H9 (cell line): ENCODE data around the gene SNRNP25. TPM values are rescaled to one million over a fixed set of nuclear protein-coding genes. Genes with fewer than 3 reads are reported as not detected.

Source experiments
- DNase-seq: peaks from one replicate; pipeline ENCODE4 v3.0.0-alpha.2; 2017
- H2AFZ ChIP-seq: one replicate; pipeline ENCODE4 v1.6.1; 2013; ENCODE audit warnings: mild to moderate bottlenecking, low read length, control low read depth, moderate library complexity
- H2AK5ac ChIP-seq: 2 replicates; pipeline ENCODE4 v1.6.1; 2013; ENCODE audit warnings: low read length, control low read depth, mixed read lengths; ENCODE audit not compliant: insufficient read length
- H2BK120ac ChIP-seq: one replicate; pipeline ENCODE4 v1.6.1; 2013; ENCODE audit warnings: low read depth, mild to moderate bottlenecking, low read length, control low read depth, inconsistent platforms; ENCODE audit not compliant: poor library complexity, severe bottlenecking
- H2BK12ac ChIP-seq: 2 replicates; pipeline ENCODE4 v1.6.1; 2013; ENCODE audit warnings: low read length, control low read depth, mixed read lengths, low read depth; ENCODE audit not compliant: insufficient read length
- H2BK15ac ChIP-seq: 2 replicates; pipeline ENCODE4 v1.6.1; 2013; ENCODE audit warnings: low read depth, low read length, control low read depth
- H2BK20ac ChIP-seq: one replicate; pipeline ENCODE4 v1.6.1; 2013; ENCODE audit warnings: low read depth, mild to moderate bottlenecking, low read length, control low read depth, inconsistent platforms; ENCODE audit not compliant: poor library complexity, severe bottlenecking
- H2BK5ac ChIP-seq: 2 replicates; pipeline ENCODE4 v1.6.1; 2013; ENCODE audit warnings: low read length, control low read depth, mixed read lengths; ENCODE audit not compliant: insufficient read length
- H3K14ac ChIP-seq: 2 replicates; pipeline ENCODE4 v1.6.1; 2013; ENCODE audit warnings: low read length, control low read depth; ENCODE audit not compliant: insufficient read depth
- H3K18ac ChIP-seq: 2 replicates; pipeline ENCODE4 v1.6.1; 2013; ENCODE audit warnings: low read depth, mild to moderate bottlenecking, mixed read lengths, low read length, control low read depth; ENCODE audit not compliant: insufficient read length
- H3K23ac ChIP-seq: 2 replicates; pipeline ENCODE4 v1.6.1; 2013; ENCODE audit warnings: low read length, control low read depth, mixed read lengths, low read depth; ENCODE audit not compliant: insufficient read length
- H3K23me2 ChIP-seq: 2 replicates; pipeline ENCODE4 v1.6.1; 2013; ENCODE audit warnings: low read depth, mild to moderate bottlenecking, mixed read lengths, low read length, control low read depth; ENCODE audit not compliant: insufficient read length, poor library complexity, severe bottlenecking
- H3K27ac ChIP-seq: 2 replicates; pipeline ENCODE4 v1.5.1; 2013; ENCODE audit warnings: low read length, control low read depth, mixed read lengths, low read depth; ENCODE audit not compliant: insufficient read length
- H3K27me3 ChIP-seq: 2 replicates; pipeline ENCODE4 v1.6.1; 2013; ENCODE audit warnings: low read length, control low read depth, inconsistent platforms; ENCODE audit not compliant: insufficient read depth
- H3K4ac ChIP-seq: 2 replicates; pipeline ENCODE4 v1.6.1; 2013; ENCODE audit warnings: low read depth, mild to moderate bottlenecking, control low read depth, inconsistent platforms, low read length, moderate library complexity
- H3K4me1 ChIP-seq: 2 replicates; pipeline ENCODE4 v1.6.1; 2013; ENCODE audit warnings: low read length, control low read depth, inconsistent platforms; ENCODE audit not compliant: insufficient read depth
- H3K4me2 ChIP-seq: 2 replicates; pipeline ENCODE4 v1.6.1; 2013; ENCODE audit warnings: low read length, control low read depth, mixed read lengths; ENCODE audit not compliant: insufficient read length, insufficient read depth
- H3K56ac ChIP-seq: 2 replicates; pipeline ENCODE4 v1.6.1; 2013; ENCODE audit warnings: low read depth, mild to moderate bottlenecking, mixed read lengths, low read length, control low read depth; ENCODE audit not compliant: insufficient read length
- H3K79me1 ChIP-seq: 2 replicates; pipeline ENCODE4 v1.6.1; 2013; ENCODE audit warnings: low read depth, mild to moderate bottlenecking, moderate library complexity, low read length, control low read depth, inconsistent platforms; ENCODE audit not compliant: insufficient read depth, poor library complexity, severe bottlenecking
- H3K79me2 ChIP-seq: 2 replicates; pipeline ENCODE4 v1.6.1; 2013; ENCODE audit warnings: low read length, control low read depth, inconsistent platforms; ENCODE audit not compliant: insufficient read depth
- H3K9ac ChIP-seq: 2 replicates; pipeline ENCODE4 v1.6.1; 2013; ENCODE audit warnings: low read length, control low read depth, mixed read lengths; ENCODE audit not compliant: insufficient read length; ENCODE audit errors: extremely low read depth
- H3K9me3 ChIP-seq: one replicate; pipeline ENCODE4 v1.6.1; 2013; ENCODE audit warnings: low read depth, low read length, inconsistent platforms; ENCODE audit not compliant: control insufficient read depth
- H3T11ph ChIP-seq: one replicate; pipeline ENCODE4 v1.6.1; 2013; ENCODE audit warnings: mild to moderate bottlenecking, low read length, control low read depth, inconsistent platforms
- H4K20me1 ChIP-seq: one replicate; pipeline ENCODE4 v1.6.1; 2013; ENCODE audit not compliant: control insufficient read depth, insufficient read length, insufficient read depth
- H4K5ac ChIP-seq: 2 replicates; pipeline ENCODE4 v1.6.1; 2013; ENCODE audit warnings: low read depth, mild to moderate bottlenecking, mixed read lengths, low read length, control low read depth; ENCODE audit not compliant: insufficient read length
- H4K8ac ChIP-seq: replicated peaks from 2 replicates; pipeline ENCODE4 v1.6.1; 2013; ENCODE audit warnings: low read length, control low read depth, mixed read lengths, low read depth; ENCODE audit not compliant: insufficient read length
- H4K91ac ChIP-seq: 2 replicates; pipeline ENCODE4 v1.6.1; 2013; ENCODE audit warnings: low read depth, mild to moderate bottlenecking, moderate library complexity, mixed read lengths, low read length, control low read depth; ENCODE audit not compliant: insufficient read length
- H3K27ac Mint-ChIP-seq, 3 experiments: 2 replicates in 2 of 3; 3 replicates in 1 of 3; pipeline ENCODE4 v1.8.0; 2020 to 2021; ENCODE audit warnings: mixed read lengths in 3 of 3, mild to moderate bottlenecking in 1 of 3, moderate library complexity in 1 of 3
- H3K27me3 Mint-ChIP-seq: 2 replicates; pipeline ENCODE4 v1.8.0; 2021; ENCODE audit warnings: low read depth, mild to moderate bottlenecking, moderate library complexity, mixed read lengths
- H3K36me3 Mint-ChIP-seq, 3 experiments: 2 replicates in 2 of 3; 3 replicates in 1 of 3; pipeline ENCODE4 v1.8.0; 2020 to 2021; ENCODE audit warnings: low read depth in 3 of 3, mixed read lengths in 3 of 3; ENCODE audit not compliant: insufficient read depth in 1 of 3
- H3K4me1 Mint-ChIP-seq, 2 experiments: 2 replicates each; pipeline ENCODE4 v1.8.0; 2020; ENCODE audit warnings: mixed read lengths in 2 of 2
- H3K4me3 Mint-ChIP-seq, 2 experiments: 2 replicates in 1 of 2; 3 replicates in 1 of 2; pipeline ENCODE4 v1.8.0; 2020 to 2021; ENCODE audit warnings: mild to moderate bottlenecking in 2 of 2, mixed read lengths in 2 of 2, moderate library complexity in 1 of 2
- H3K9me3 Mint-ChIP-seq, 2 experiments: 2 replicates in 1 of 2; 3 replicates in 1 of 2; pipeline ENCODE4 v1.8.0; 2020; ENCODE audit warnings: mild to moderate bottlenecking in 2 of 2, mixed read lengths in 2 of 2, moderate library complexity in 1 of 2
- CTCF ChIP-seq: fragments of 200-600 bp; sonication (generic); conservative IDR thresholded peaks from 3 replicates; pipeline ENCODE4 v1.8.0; 2021; ENCODE audit warnings: antibody characterized with exemption, mild to moderate bottlenecking
- WGBS: extraction: QIAGEN DNeasy Blood & Tissue Kit; methylation state at CpG from one replicate; pipeline ENCODE4 v1.1.7; 2013; ENCODE audit warnings: missing lambda C conversion rate, low lambda C conversion rate, mixed read lengths; ENCODE audit not compliant: insufficient read length; ENCODE audit errors: extremely low coverage; 5-methylcytosine and 5-hydroxymethylcytosine counted together
- total RNA-seq: library from RNA; stranded (reverse); gene quantifications from 2 replicates; pipeline ENCODE4 v1.2.1, GENCODE V29; 2021

The SNRNP25 gene
- total RNA-seq, 1 experiment from 2014 or later = 78.5 TPM

- no peak for TF ChIP-seq CTCF
- H3K23ac ChIP-seq = no peak overlapping the region
- H3K79me2 ChIP-seq = no peaks in the 10 kb centered on the region
- no peak overlapping the region for H3K56ac ChIP-seq
- H2BK5ac ChIP-seq = no peak overlapping the region
- no peak overlapping the region for H3K4ac ChIP-seq
- no peaks in the 10 kb centered on the region for H3K9me3 ChIP-seq
- H2BK15ac ChIP-seq = no peak overlapping the region
- H4K5ac ChIP-seq = no peak overlapping the region
- no peak overlapping the region for H4K91ac ChIP-seq
- H3K4me1 ChIP-seq = no peaks in the 10 kb centered on the region
- no peaks in the 10 kb centered on the region for H3K27me3 ChIP-seq
- no peak overlapping the region for H3K4me2 ChIP-seq
- no peak overlapping the region for H4K8ac ChIP-seq
- Mint-ChIP-seq H3K36me3 (peaks cover 1 to 39% (median 14%) of the 10 kb centered on the region in 3 experiments; a peak in 5 of 7 replicates), H3K27me3 (no peaks in the 10 kb centered on the region), H3K27ac (peak overlapping the region in 1 of 3 experiments; percentile 14; a peak in 1 of 7 replicates), H3K9me3 (no peaks in the 10 kb centered on the region), H3K4me1 (peaks cover 14 to 18% of the 10 kb centered on the region in 2 experiments), H3K4me3 (no peak overlapping the region)
- WGBS = no CpG with 5 or more reads among the region's 3 CpGs
- no peaks in the 10 kb centered on the region for H4K20me1 ChIP-seq
- H2BK12ac ChIP-seq = no peak overlapping the region
- no peaks in the 10 kb centered on the region for H3K79me1 ChIP-seq
- no peak overlapping the region for H3K9ac ChIP-seq
- no peak overlapping the region for H3T11ph ChIP-seq
- no peak overlapping the region for H2AFZ ChIP-seq
- H2AK5ac ChIP-seq = no peak overlapping the region
- no peak for DNase-seq
- H3K23me2 ChIP-seq = no peaks in the 10 kb centered on the region
- H3K14ac ChIP-seq = no peak overlapping the region
- no peak overlapping the region for H3K27ac ChIP-seq
- no peak overlapping the region for H2BK120ac ChIP-seq
- H2BK20ac ChIP-seq = no peak overlapping the region
- H3K18ac ChIP-seq = no peak overlapping the region
Observed at GRCh38 chr16:104928-105327, 51.3 kb downstream of the SNRNP25 start.
